ENCODE results near the gene ASTN1. TPM values are rescaled to one million over a fixed set of nuclear protein-coding genes. Genes with fewer than 3 reads are reported as not detected.
A peak's percentile ranks its signal among the peaks of the same experiment; 100 is the strongest.

ASTN1 gene
- total and polyA plus RNA-seq, 9 of the 15 experiments (the other 6 are each of a cell fraction or from before 2014, with no cell fraction given): 0.05 to 0.22 (median 0.18) TPM

GRCh38 chr1:176878750-176879536 lies 285.6 kb downstream of the ASTN1 start (continued):
- TF ChIP-seq ZNF318 (IDR thresholded peaks at IDR 0.05; ENCODE audit: borderline replicate concordance in 1 of 2, low read depth in 1 of 2): no peak
- peak; percentile 35; the same call in 1 of the 2 replicates for TF ChIP-seq HSF4 (CRISPR knock-in tag; IDR thresholded peaks at IDR 0.05; ENCODE audit: borderline replicate concordance)
- no peak for TF ChIP-seq MYC (IDR thresholded peaks at IDR 0.05; ENCODE audit: low read depth, low read length)
- 0 out of 2 replicates have a peak, but pooled peaks have one; percentile 20 for TF ChIP-seq MYC (CRISPR knock-in tag; IDR thresholded peaks at IDR 0.05; ENCODE audit: borderline replicate concordance, low read depth)
- peak; percentile 47; the same call in 1 of the 2 replicates for TF ChIP-seq RBFOX2 (IDR thresholded peaks at IDR 0.05; ENCODE audit: low read depth, low read length)

Measured in K562 (cell line).